Smooth muscle cell (in vitro differentiated cells): Measurements from ENCODE around the gene LRRC3. TPM values are rescaled to one million over a fixed set of nuclear protein-coding genes. Genes with fewer than 3 reads are reported as not detected.

ENCODE experiments used
- DNase-seq: peaks from one replicate; lab custom pipeline; 2025; ENCODE audit not compliant: unreplicated experiment; lab: John Stamatoyannopoulos, UW
- H2AFZ ChIP-seq: fragments of 200-600 bp; sonication (generic); 2 replicates; pipeline ENCODE4 v1.6.0; 2016; ENCODE audit warnings: antibody characterized with exemption, low read depth, mild to moderate bottlenecking
- H3F3A ChIP-seq: fragments of 200-600 bp; sonication (generic); 2 replicates; pipeline ENCODE4 v1.6.0; 2017; ENCODE audit warnings: antibody characterized with exemption, low read depth
- H3K27ac ChIP-seq: fragments of 200-600 bp; sonication (generic); 2 replicates; pipeline ENCODE4 v1.5.1; 2016; ENCODE audit warnings: low read depth, mild to moderate bottlenecking
- H3K27me3 ChIP-seq: fragments of 200-600 bp; sonication (generic); 2 replicates; pipeline ENCODE4 v1.6.1; 2016; ENCODE audit warnings: low read depth, mild to moderate bottlenecking
- H3K36me3 ChIP-seq: fragments of 200-600 bp; sonication (generic); 2 replicates; pipeline ENCODE4 v1.5.1; 2016; ENCODE audit warnings: low read depth
- H3K4me1 ChIP-seq: fragments of 200-600 bp; sonication (generic); 2 replicates; pipeline ENCODE4 v1.5.1; 2016; ENCODE audit warnings: low read depth
- H3K4me2 ChIP-seq: fragments of 200-600 bp; sonication (generic); 2 replicates; pipeline ENCODE4 v1.6.0; 2016; ENCODE audit warnings: mild to moderate bottlenecking
- H3K4me3 ChIP-seq: fragments of 200-600 bp; sonication (generic); 2 replicates; pipeline ENCODE4 v1.5.1; 2016; ENCODE audit warnings: mild to moderate bottlenecking
- H3K79me2 ChIP-seq: fragments of 200-600 bp; sonication (generic); 2 replicates; pipeline ENCODE4 v1.6.0; 2016; ENCODE audit warnings: low read depth, mild to moderate bottlenecking
- H3K9ac ChIP-seq: fragments of 200-600 bp; sonication (generic); 2 replicates; pipeline ENCODE4 v1.6.0; 2016; ENCODE audit warnings: low read depth
- H3K9me3 ChIP-seq: fragments of 200-600 bp; sonication (generic); replicated peaks from 2 replicates; pipeline ENCODE4 v1.5.1; 2016; ENCODE audit warnings: low read depth
- H4K20me1 ChIP-seq: fragments of 200-600 bp; sonication (generic); 2 replicates; pipeline ENCODE4 v1.6.0; 2016; ENCODE audit warnings: low read depth
- WGBS: methylation state at CpG from one replicate; pipeline ENCODE4 v1.1.7; 2016; ENCODE audit warnings: low lambda C conversion rate; 5-methylcytosine and 5-hydroxymethylcytosine counted together
- polyA plus RNA-seq: library from polyadenylated mRNA; unstranded; fragments of >200 nt; fragmentation: Nextera tagmentation; extraction: Ambion mirVana; gene quantifications from 2 replicates; pipeline ENCODE4 v1.2.1, GENCODE V29; 2016
- total RNA-seq: library from RNA; depleted of rRNA; stranded (reverse); fragments of >200 nt; gene quantifications from 2 replicates; pipeline ENCODE4 v1.2.3, GENCODE V29; 2014
- TF ChIP-seq, protein P1 (sequence below): fragments of 200-600 bp; sonication (generic); IDR thresholded peaks from 2 replicates; pipeline ENCODE4 v1.5.1; 2017; ENCODE audit warnings: borderline replicate concordance, mild to moderate bottlenecking, antibody characterized with exemption; ENCODE audit not compliant: insufficient read depth, poor library complexity, severe bottlenecking

The LRRC3 gene
- total and polyA plus RNA-seq, 2 experiments from 2014 or later = 4.9 to 5.3 TPM

DNA sequence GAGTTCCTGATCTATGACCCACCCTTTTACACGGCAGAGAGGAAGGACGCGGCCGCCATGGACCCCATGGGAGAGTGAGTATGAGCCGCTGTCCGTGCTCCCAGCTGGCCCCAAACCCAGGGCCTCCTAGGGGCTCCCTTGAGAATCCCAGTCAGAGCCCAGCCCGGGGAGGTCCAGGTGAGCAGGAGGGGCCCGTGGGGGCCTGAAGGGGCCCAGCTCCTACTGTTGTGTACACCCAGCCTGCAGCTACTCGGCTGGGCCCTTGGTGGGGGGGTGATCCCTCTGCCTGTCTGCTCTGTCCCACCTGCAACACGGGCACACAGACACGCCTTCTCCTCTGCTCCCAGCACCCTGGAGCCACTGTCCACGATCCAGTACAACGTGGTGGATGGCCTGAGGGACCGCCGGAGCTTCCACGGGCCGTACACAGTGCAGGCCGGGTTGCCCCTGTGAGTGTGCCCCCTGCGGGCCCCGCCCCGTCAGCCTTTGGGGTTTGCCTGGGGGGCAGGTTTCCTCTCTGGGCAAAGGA, 28.6 kb upstream of the LRRC3 start:
- TF ChIP-seq, protein P1, sequence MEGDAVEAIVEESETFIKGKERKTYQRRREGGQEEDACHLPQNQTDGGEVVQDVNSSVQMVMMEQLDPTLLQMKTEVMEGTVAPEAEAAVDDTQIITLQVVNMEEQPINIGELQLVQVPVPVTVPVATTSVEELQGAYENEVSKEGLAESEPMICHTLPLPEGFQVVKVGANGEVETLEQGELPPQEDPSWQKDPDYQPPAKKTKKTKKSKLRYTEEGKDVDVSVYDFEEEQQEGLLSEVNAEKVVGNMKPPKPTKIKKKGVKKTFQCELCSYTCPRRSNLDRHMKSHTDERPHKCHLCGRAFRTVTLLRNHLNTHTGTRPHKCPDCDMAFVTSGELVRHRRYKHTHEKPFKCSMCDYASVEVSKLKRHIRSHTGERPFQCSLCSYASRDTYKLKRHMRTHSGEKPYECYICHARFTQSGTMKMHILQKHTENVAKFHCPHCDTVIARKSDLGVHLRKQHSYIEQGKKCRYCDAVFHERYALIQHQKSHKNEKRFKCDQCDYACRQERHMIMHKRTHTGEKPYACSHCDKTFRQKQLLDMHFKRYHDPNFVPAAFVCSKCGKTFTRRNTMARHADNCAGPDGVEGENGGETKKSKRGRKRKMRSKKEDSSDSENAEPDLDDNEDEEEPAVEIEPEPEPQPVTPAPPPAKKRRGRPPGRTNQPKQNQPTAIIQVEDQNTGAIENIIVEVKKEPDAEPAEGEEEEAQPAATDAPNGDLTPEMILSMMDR = no peak
- Histone ChIP-seq H3K4me2 (no peak overlapping the region), H3K27ac (no peak overlapping the region), H3K4me3 (no peak overlapping the region), H3K9me3 (no peaks in the 10 kb centered on the region), H3K79me2 (no peaks in the 10 kb centered on the region), H3K36me3 (no peaks in the 10 kb centered on the region), H3K9ac (no peak overlapping the region), H3K27me3 (no peaks in the 10 kb centered on the region), H4K20me1 (no peaks in the 10 kb centered on the region), H3F3A (no peaks in the 10 kb centered on the region), H2AFZ (no peak overlapping the region), H3K4me1 (no peaks in the 10 kb centered on the region)
- 96% methylated on average over 21 of the region's 21 CpGs for WGBS
- no peak for DNase-seq

- no peak for DNase-seq
- 93% methylated on average over 28 of the region's 28 CpGs for WGBS
Measured at GRCh38 chr21:44427241-44428120, 27.8 kb upstream of the LRRC3 start.

GRCh38 chr21:44428281-44428960, 26.9 kb upstream of the LRRC3 start:
- H3K27ac ChIP-seq = no peak overlapping the region
- H3K9ac ChIP-seq = no peak overlapping the region
- no peaks in the 10 kb centered on the region for H3K27me3 ChIP-seq
- 62% methylated on average over 3 of the region's 3 CpGs for WGBS
- no peaks in the 10 kb centered on the region for H3K79me2 ChIP-seq
- H4K20me1 ChIP-seq = no peaks in the 10 kb centered on the region
- H2AFZ ChIP-seq = no peak overlapping the region
- H3K4me1 ChIP-seq = no peaks in the 10 kb centered on the region
- TF ChIP-seq, protein P1 = no peak
- no peak overlapping the region for H3K4me3 ChIP-seq
- H3K36me3 ChIP-seq = no peaks in the 10 kb centered on the region
- H3F3A ChIP-seq = no peaks in the 10 kb centered on the region
- no peaks in the 10 kb centered on the region for H3K9me3 ChIP-seq
- DNase-seq = no peak
- no peak overlapping the region for H3K4me2 ChIP-seq

More at GRCh38 chr21:44427241-44428120, 27.8 kb upstream of the LRRC3 start:
- Histone ChIP-seq H4K20me1 (no peaks in the 10 kb centered on the region), H3K9ac (no peak overlapping the region), H3K36me3 (no peaks in the 10 kb centered on the region), H3K9me3 (no peaks in the 10 kb centered on the region), H3K4me3 (no peak overlapping the region), H3F3A (no peaks in the 10 kb centered on the region), H3K79me2 (no peaks in the 10 kb centered on the region), H2AFZ (no peak overlapping the region), H3K4me1 (no peaks in the 10 kb centered on the region), H3K27ac (no peak overlapping the region), H3K4me2 (no peak overlapping the region), H3K27me3 (no peaks in the 10 kb centered on the region)
- TF ChIP-seq, protein P1 = no peak
